Measurements from ENCODE around the gene FNIP1. TPM values are rescaled to one million over a fixed set of nuclear protein-coding genes. Genes with fewer than 3 reads are reported as not detected.

FNIP1 gene
- total and polyA plus RNA-seq, 2 of the 13 experiments (the other 11 are each of a cell fraction or from before 2014, with no cell fraction given) = 10.9 to 29.3 TPM

GRCh38 chr5:131774652-131775367 is 22.0 kb downstream of the FNIP1 start:
- TF ChIP-seq SIX1 (CRISPR knock-in tag; IDR thresholded peaks at IDR 0.05; ENCODE audit: borderline replicate concordance) (peak; percentile 69; the same call in 1 of the 2 replicates), HMGA1 (CRISPR knock-in tag; conservative IDR thresholded peaks at IDR 0.05) (no peak)
- no TSS peak for BruUV-seq (replicated peaks)
- intact Hi-C loops (cut with micrococcal nuclease; ENCODE audit: unreplicated experiment) (no loop called here), in situ Hi-C loops (cut with HindIII; ENCODE audit: extremely low pct_ligation_motif_present, low pct_unique_long_range_greater_than_20kb) (no loop called here)
- Histone ChIP-seq H3K79me2 (ENCODE audit: insufficient read depth, low read length) (peaks cover 84% of the 10 kb centered on the region), H3K36me3 (replicated peaks in 1 of 2; ENCODE audit: control insufficient read depth in 1 of 2, insufficient read depth in 2 of 2, low read length in 2 of 2) (no peaks in the 10 kb centered on the region), H3K4me2 (ENCODE audit: low read depth, low read length) (no peak overlapping the region), H3K9ac (ENCODE audit: insufficient read depth, low read depth, low read length) (no peak overlapping the region), H2AFZ (ENCODE audit: low read length) (no peak overlapping the region), H3K27ac (ENCODE audit: extremely low read length, insufficient read depth, low read length) (no peak overlapping the region), H3K4me1 (ENCODE audit: insufficient read depth, low read length) (peaks cover 12% of the 10 kb centered on the region), H3K9me3 (ENCODE audit: low read length) (no peaks in the 10 kb centered on the region), H3K4me3 (replicated peaks in 1 of 3; ENCODE audit: insufficient read depth in 1 of 3, low read depth in 2 of 3, low read length in 3 of 3) (no peak overlapping the region), H4K20me1 (ENCODE audit: insufficient read depth, low read length) (peaks cover 43% of the 10 kb centered on the region), H3K27me3 (ENCODE audit: control insufficient read depth in 1 of 2, insufficient read depth in 2 of 2, low read length in 2 of 2) (no peaks in the 10 kb centered on the region)
- no peak for FAIRE-seq
- ChIA-PET CTCF (ENCODE audit: low intra/inter-chr PET ratio, low total read pairs) (no interaction called here), POLR2A (interaction anchor here (1.4 kb wide), 1 partner anchor 22 kb away, joined by 5 read pairs; the partner anchor contains the start of gene FNIP1)
- DNase-seq (ENCODE audit: low spot score) = no peak
- no peak for ATAC-seq
- 93% methylated on average over 4 of the region's 4 CpGs for WGBS (ENCODE audit: low lambda C conversion rate)

GRCh38 chr5:131773805-131774204 is 23.0 kb downstream of the FNIP1 start:
- H3K9me3 ChIP-seq (ENCODE audit: low read length) = no peaks in the 10 kb centered on the region
- H3K79me2 ChIP-seq (ENCODE audit: insufficient read depth, low read length) = peaks cover 88% of the 10 kb centered on the region
- in situ Hi-C loops (cut with HindIII; ENCODE audit: extremely low pct_ligation_motif_present, low pct_unique_long_range_greater_than_20kb) = no loop called here
- H2AFZ ChIP-seq (ENCODE audit: low read length) = no peak overlapping the region
- no peak overlapping the region for H3K4me2 ChIP-seq (ENCODE audit: low read depth, low read length)
- ATAC-seq (no peak), DNase-seq (ENCODE audit: low spot score) (no peak), FAIRE-seq (no peak)
- ChIA-PET POLR2A (interaction anchor here (1.4 kb wide), 1 partner anchor 23 kb away, joined by 5 read pairs; the partner anchor contains the start of gene FNIP1), CTCF (ENCODE audit: low intra/inter-chr PET ratio, low total read pairs) (no interaction called here)
- H3K27ac ChIP-seq (ENCODE audit: extremely low read length, insufficient read depth, low read length) = no peak overlapping the region
- no TSS peak for BruUV-seq (replicated peaks)
- no peak overlapping the region for H3K4me3 ChIP-seq (replicated peaks in 1 of 3; ENCODE audit: insufficient read depth in 1 of 3, low read depth in 2 of 3, low read length in 3 of 3)
- peaks cover 12% of the 10 kb centered on the region for H3K4me1 ChIP-seq (ENCODE audit: insufficient read depth, low read length)
- H3K27me3 ChIP-seq (ENCODE audit: control insufficient read depth in 1 of 2, insufficient read depth in 2 of 2, low read length in 2 of 2) = no peaks in the 10 kb centered on the region
- H4K20me1 ChIP-seq (ENCODE audit: insufficient read depth, low read length) = peaks cover 51% of the 10 kb centered on the region
- H3K9ac ChIP-seq (ENCODE audit: insufficient read depth, low read depth, low read length) = no peak overlapping the region
- WGBS (ENCODE audit: low lambda C conversion rate) = 95% methylated on average over 2 of the region's 2 CpGs
- no peaks in the 10 kb centered on the region for H3K36me3 ChIP-seq (replicated peaks in 1 of 2; ENCODE audit: control insufficient read depth in 1 of 2, insufficient read depth in 2 of 2, low read length in 2 of 2)
- intact Hi-C loops (cut with micrococcal nuclease; ENCODE audit: unreplicated experiment) = no loop called here
- TF ChIP-seq TBL1XR1 (IDR thresholded peaks at IDR 0.05; ENCODE audit: borderline replicate concordance, low read length, partially characterized antibody) (no peak), PRDM10 (CRISPR knock-in tag; IDR thresholded peaks at IDR 0.05; ENCODE audit: low read depth) (no peak), ELF1 (CRISPR knock-in tag; IDR thresholded peaks at IDR 0.05) (no peak), ZUFSP (CRISPR knock-in tag; IDR thresholded peaks at IDR 0.05; ENCODE audit: borderline replicate concordance) (no peak), HMG20B (CRISPR knock-in tag; conservative IDR thresholded peaks at IDR 0.05) (no peak)

Data from HepG2 (cell line).